CD8-positive, alpha-beta memory T cell (primary cell): ENCODE measurements around the gene SFMBT2. TPM values are rescaled to one million over a fixed set of nuclear protein-coding genes. Genes with fewer than 3 reads are reported as not detected.

ENCODE experiments used
- CTCF ChIA-PET: fragments of 350-600 bp; sonication (Branson Sonifier 250); formaldehyde crosslinking; loops from one replicate; lab custom pipeline; 2021; ENCODE audit warnings: antibody characterized with exemption; lab: Charles Lee
- POLR2A ChIA-PET: fragments of 350-600 bp; sonication (Branson Sonifier 250); formaldehyde crosslinking; loops from one replicate; lab custom pipeline; 2021; ENCODE audit warnings: antibody characterized with exemption; lab: Charles Lee
- DNase-seq, 5 donors: peaks; one replicate each; pipeline versions ENCODE4 v3.0.0 to v3.0.0-alpha.2; 2020 to 2022; ENCODE audit warnings: mixed read lengths in 1 of 5
- H3K27ac ChIP-seq: one replicate; pipeline ENCODE4 v1.7.0; 2013; ENCODE audit warnings: low read depth, mild to moderate bottlenecking, low read length, moderate library complexity
- H3K27me3 ChIP-seq: 2 replicates; pipeline ENCODE4 v1.7.0; 2013; ENCODE audit warnings: low read length, mild to moderate bottlenecking; ENCODE audit not compliant: insufficient read depth, poor library complexity, severe bottlenecking
- H3K36me3 ChIP-seq: 2 replicates; pipeline ENCODE4 v1.7.0; 2013; ENCODE audit warnings: mild to moderate bottlenecking, low read length, moderate library complexity; ENCODE audit not compliant: insufficient read depth
- H3K4me1 ChIP-seq: 2 replicates; pipeline ENCODE4 v1.7.0; 2013; ENCODE audit warnings: mild to moderate bottlenecking, low read length, moderate library complexity; ENCODE audit not compliant: insufficient read depth
- H3K4me3 ChIP-seq: 2 replicates; pipeline ENCODE4 v1.7.0; 2013; ENCODE audit warnings: mild to moderate bottlenecking, low read length
- H3K9me3 ChIP-seq: 2 replicates; pipeline ENCODE4 v1.7.0; 2013; ENCODE audit warnings: mild to moderate bottlenecking, low read length
- H3K27ac Mint-ChIP-seq, 8 donors: one replicate each; pipeline ENCODE4 v1.8.0; 2020 to 2021; ENCODE audit warnings: mixed read lengths in 8 of 8, mild to moderate bottlenecking in 6 of 8, inconsistent platforms in 3 of 8, moderate library complexity in 3 of 8
- H3K27me3 Mint-ChIP-seq, 2 donors: one replicate each; pipeline ENCODE4 v1.8.0; 2020 to 2021; ENCODE audit warnings: mixed read lengths in 2 of 2, mild to moderate bottlenecking in 1 of 2, moderate library complexity in 1 of 2
- H3K36me3 Mint-ChIP-seq, 3 donors: one replicate each; pipeline ENCODE4 v1.8.0; 2020 to 2021; ENCODE audit warnings: mixed read lengths in 3 of 3, inconsistent platforms in 1 of 3, mild to moderate bottlenecking in 1 of 3
- H3K4me1 Mint-ChIP-seq, 3 donors: one replicate each; pipeline ENCODE4 v1.8.0; 2020 to 2021; ENCODE audit warnings: mixed read lengths in 3 of 3, inconsistent platforms in 1 of 3, mild to moderate bottlenecking in 1 of 3
- H3K4me3 Mint-ChIP-seq, 7 donors: one replicate each; pipeline ENCODE4 v1.8.0; 2020 to 2021; ENCODE audit warnings: mixed read lengths in 7 of 7, mild to moderate bottlenecking in 6 of 7, moderate library complexity in 4 of 7, inconsistent platforms in 2 of 7
- H3K9me3 Mint-ChIP-seq, 5 donors: one replicate each; pipeline ENCODE4 v1.8.0; 2020 to 2022; ENCODE audit warnings: mixed read lengths in 5 of 5, mild to moderate bottlenecking in 3 of 5, moderate library complexity in 2 of 5, inconsistent platforms in 1 of 5
- polyA plus RNA-seq: library from polyadenylated mRNA; unstranded; fragments of 300-500 nt; fragmentation: Illumina TruSeq; gene quantifications from one replicate; pipeline ENCODE4 v1.2.3, GENCODE V29; 2021
- total RNA-seq, 2 experiments: library from RNA; stranded (reverse); gene quantifications; one replicate each; pipeline ENCODE4 v1.2.3, GENCODE V29; 2021

SFMBT2 gene
- total and polyA plus RNA-seq, 3 experiments from 2014 or later = 4.9 to 18.3 (median 17.4) TPM

GRCh38 chr10:7133958-7134357 is 276.9 kb downstream of the SFMBT2 start:
- Histone ChIP-seq H3K9me3 (no peaks in the 10 kb centered on the region), H3K27me3 (peaks cover 5% of the 10 kb centered on the region), H3K36me3 (no peaks in the 10 kb centered on the region), H3K4me3 (no peak overlapping the region), H3K4me1 (no peaks in the 10 kb centered on the region), H3K27ac (no peak overlapping the region)
- Mint-ChIP-seq H3K4me3 (no peak overlapping the region), H3K27me3 (peaks cover 17 to 42% of the 10 kb centered on the region in 2 donors), H3K27ac (no peak overlapping the region), H3K9me3 (no peaks in the 10 kb centered on the region), H3K36me3 (peaks cover 0 to 6% (median 0%) of the 10 kb centered on the region in 3 donors), H3K4me1 (peaks cover 7 to 9% (median 8%) of the 10 kb centered on the region in 3 donors)
- CTCF ChIA-PET = interaction anchor here (1.1 to 1.4 kb wide), 3 partner anchors 13 to 211 kb away, joined by 3 to 4 read pairs (median 3); no protein-coding TSS in a partner anchor
- POLR2A ChIA-PET = no interaction called here
- no peak for DNase-seq

GRCh38 chr10:7133278-7133677 is 277.6 kb downstream of the SFMBT2 start:
- H3K36me3 Mint-ChIP-seq = peaks cover 0 to 6% (median 0%) of the 10 kb centered on the region in 3 donors
- H3K4me3 ChIP-seq = no peak overlapping the region
- no peaks in the 10 kb centered on the region for H3K9me3 Mint-ChIP-seq
- no peaks in the 10 kb centered on the region for H3K9me3 ChIP-seq
- H3K27me3 Mint-ChIP-seq = peaks cover 17 to 42% of the 10 kb centered on the region in 2 donors
- peaks cover 5% of the 10 kb centered on the region for H3K27me3 ChIP-seq
- no peaks in the 10 kb centered on the region for H3K36me3 ChIP-seq
- ChIA-PET CTCF (no interaction called here), POLR2A (no interaction called here)
- no peak for DNase-seq
- no peaks in the 10 kb centered on the region for H3K4me1 ChIP-seq
- no peak overlapping the region for H3K4me3 Mint-ChIP-seq
- no peak overlapping the region for H3K27ac ChIP-seq
- peak overlapping the region in 1 of 8 donors; percentile 11 for H3K27ac Mint-ChIP-seq
- peaks cover 7 to 9% (median 8%) of the 10 kb centered on the region in 3 donors for H3K4me1 Mint-ChIP-seq

- no peaks in the 10 kb centered on the region for H3K36me3 ChIP-seq
- no peak overlapping the region for H3K4me3 ChIP-seq
- no peak overlapping the region for H3K27ac ChIP-seq
- no peaks in the 10 kb centered on the region for H3K27me3 ChIP-seq
- no peaks in the 10 kb centered on the region for H3K4me1 ChIP-seq
- DNase-seq = no peak
- Mint-ChIP-seq H3K27me3 (peaks cover 9 to 23% of the 10 kb centered on the region in 2 donors), H3K4me1 (peaks cover 7 to 9% (median 8%) of the 10 kb centered on the region in 3 donors), H3K9me3 (no peaks in the 10 kb centered on the region), H3K36me3 (peaks cover 0 to 6% (median 0%) of the 10 kb centered on the region in 3 donors), H3K4me3 (no peak overlapping the region), H3K27ac (no peak overlapping the region)
- CTCF ChIA-PET = interaction anchor here (3.5 kb wide), 1 partner anchor 9 kb away, joined by 13 read pairs; no protein-coding TSS in a partner anchor
- no peaks in the 10 kb centered on the region for H3K9me3 ChIP-seq
- POLR2A ChIA-PET = no interaction called here
These were observed 280.5 kb downstream of the SFMBT2 start for GRCh38 chr10:7130191-7130911.

GRCh38 chr10:7123774-7124173 is 287.1 kb downstream of the SFMBT2 start:
- no peaks in the 10 kb centered on the region for H3K9me3 Mint-ChIP-seq
- H3K4me1 ChIP-seq = peaks cover 7% of the 10 kb centered on the region
- CTCF ChIA-PET = interaction anchor here (1.3 to 1.4 kb wide), 2 partner anchors 9 to 286 kb away, joined by 3 read pairs; no protein-coding TSS in a partner anchor

DNA sequence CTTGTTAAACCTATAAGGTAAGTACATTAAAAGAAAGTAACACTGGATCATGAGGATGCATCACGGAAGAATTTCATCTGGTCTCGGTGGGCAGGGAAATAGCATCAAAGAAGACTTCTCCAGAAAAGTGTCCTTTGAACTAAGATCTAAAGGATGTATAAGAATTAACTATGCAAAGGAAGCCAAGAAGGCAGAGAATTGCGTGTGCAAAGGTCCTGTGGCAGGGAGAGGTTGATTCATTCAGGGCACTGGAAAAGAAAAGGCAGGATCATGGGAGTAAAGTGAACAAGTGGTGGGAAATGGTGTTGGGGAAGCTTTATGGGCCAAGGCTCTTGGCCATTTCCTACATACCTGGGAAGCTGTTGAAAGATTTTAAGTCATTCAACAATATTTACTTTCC is 288.3 kb downstream of the SFMBT2 start:
- no peaks in the 10 kb centered on the region for H3K36me3 ChIP-seq
- H3K27ac ChIP-seq = no peak overlapping the region
- Mint-ChIP-seq H3K27me3 (no peaks in the 10 kb centered on the region), H3K36me3 (no peaks in the 10 kb centered on the region), H3K4me1 (peaks cover 9 to 14% (median 13%) of the 10 kb centered on the region in 3 donors), H3K9me3 (no peaks in the 10 kb centered on the region), H3K4me3 (no peak overlapping the region), H3K27ac (peak overlapping the region in 1 of 8 donors; percentile 81)
- H3K4me3 ChIP-seq = no peak overlapping the region
- ChIA-PET CTCF (interaction anchor here (1.7 to 2.1 kb wide), 2 partner anchors 195 to 295 kb away, joined by 12 read pairs; no protein-coding TSS in a partner anchor), POLR2A (no interaction called here)
- no peak for DNase-seq
- peaks cover 7% of the 10 kb centered on the region for H3K4me1 ChIP-seq
- no peaks in the 10 kb centered on the region for H3K27me3 ChIP-seq
- H3K9me3 ChIP-seq = no peaks in the 10 kb centered on the region

More at GRCh38 chr10:7123774-7124173, 287.1 kb downstream of the SFMBT2 start:
- H3K9me3 ChIP-seq = no peaks in the 10 kb centered on the region
- Mint-ChIP-seq H3K36me3 (no peaks in the 10 kb centered on the region), H3K4me3 (no peak overlapping the region), H3K27ac (peak overlapping the region in 1 of 8 donors; percentile 8), H3K4me1 (peaks cover 9 to 14% (median 13%) of the 10 kb centered on the region in 3 donors), H3K27me3 (no peaks in the 10 kb centered on the region)
- POLR2A ChIA-PET = no interaction called here
- no peak overlapping the region for H3K27ac ChIP-seq
- no peak overlapping the region for H3K4me3 ChIP-seq
- no peak for DNase-seq
- H3K27me3 ChIP-seq = no peaks in the 10 kb centered on the region
- no peaks in the 10 kb centered on the region for H3K36me3 ChIP-seq

GRCh38 chr10:7121154-7121797 is 289.6 kb downstream of the SFMBT2 start:
- Mint-ChIP-seq H3K4me1 (peaks cover 9 to 14% (median 13%) of the 10 kb centered on the region in 3 donors), H3K27ac (peak overlapping the region in 7 of 8 donors; percentile 12 to 88 (median 76)), H3K9me3 (no peaks in the 10 kb centered on the region), H3K36me3 (no peaks in the 10 kb centered on the region), H3K27me3 (peaks cover 0 to 1% of the 10 kb centered on the region in 2 donors), H3K4me3 (peak overlapping the region in 1 of 7 donors; percentile 1)
- Histone ChIP-seq H3K36me3 (no peaks in the 10 kb centered on the region), H3K4me1 (peaks cover 7% of the 10 kb centered on the region), H3K9me3 (no peaks in the 10 kb centered on the region), H3K4me3 (no peak overlapping the region), H3K27me3 (no peaks in the 10 kb centered on the region), H3K27ac (no peak overlapping the region)
- POLR2A ChIA-PET = interaction anchor here (1.1 kb wide), 1 partner anchor 296 kb away, joined by 3 read pairs; no protein-coding TSS in a partner anchor
- peak; percentile 44 to 88 (median 73) for DNase-seq
- CTCF ChIA-PET = interaction anchor here (0.8 to 2.2 kb wide), 22 partner anchors 9 to 566 kb away, joined by 3 to 14 read pairs (median 4); partner anchors contain the start of gene SFMBT2

GRCh38 chr10:7119325-7120015 is 291.4 kb downstream of the SFMBT2 start:
- Histone ChIP-seq H3K27ac (no peak overlapping the region), H3K4me1 (peaks cover 7% of the 10 kb centered on the region), H3K9me3 (no peaks in the 10 kb centered on the region), H3K27me3 (no peaks in the 10 kb centered on the region), H3K36me3 (no peaks in the 10 kb centered on the region), H3K4me3 (no peak overlapping the region)
- Mint-ChIP-seq H3K4me3 (no peak overlapping the region), H3K36me3 (no peaks in the 10 kb centered on the region), H3K9me3 (no peaks in the 10 kb centered on the region), H3K27ac (peak overlapping the region in 3 of 8 donors; percentile 26 to 87 (median 61)), H3K27me3 (peaks cover 0 to 2% of the 10 kb centered on the region in 2 donors), H3K4me1 (peaks cover 9 to 14% (median 13%) of the 10 kb centered on the region in 3 donors)
- DNase-seq = no peak
- CTCF ChIA-PET = interaction anchor here (2.2 kb wide), 1 partner anchor 201 kb away, joined by 9 read pairs; no protein-coding TSS in a partner anchor
- POLR2A ChIA-PET = no interaction called here
